Right lobe of liver (tissue), 6 donors: ENCODE data around the gene ASTN1. TPM values are rescaled to one million over a fixed set of nuclear protein-coding genes. Genes with fewer than 3 reads are reported as not detected.

ENCODE experiments used
- ATAC-seq, 4 donors: fragments of 200-7000 bp; cut with Tn5 transposase; one replicate each; pipeline ENCODE4 v1.9.1; 2020; ENCODE audit warnings: mild to moderate bottlenecking in 4 of 4, moderate library complexity in 4 of 4
- DNase-seq, 3 donors: peaks; one replicate each; pipeline ENCODE4 v3.0.0-alpha.2; 2020
- H3K27ac ChIP-seq, 3 donors: fragments of 200-600 bp; one replicate each; pipeline ENCODE4 v1.8.0; 2022
- H3K27me3 ChIP-seq, 2 donors: fragments of 200-600 bp; one replicate each; pipeline ENCODE4 v1.8.0; 2022
- H3K36me3 ChIP-seq, 4 donors: fragments of 200-600 bp; sonication (generic) in 1 of 4; one replicate each; pipeline versions ENCODE4 v1.5.1 to v1.8.0; 2017 to 2022; ENCODE audit warnings: control low read depth in 1 of 4
- H3K4me1 ChIP-seq, 4 donors: fragments of 200-600 bp; sonication (generic) in 1 of 4; one replicate each; pipeline versions ENCODE4 v1.5.1 to v1.8.0; 2017 to 2022; ENCODE audit warnings: control low read depth in 1 of 4
- H3K4me3 ChIP-seq, 3 donors: fragments of 200-600 bp; one replicate each; pipeline ENCODE4 v1.8.0; 2022
- H3K9me3 ChIP-seq, 4 donors: fragments of 200-600 bp; sonication (generic) in 1 of 4; one replicate each; pipeline versions ENCODE4 v1.5.1 to v1.8.0; 2017 to 2022; ENCODE audit warnings: control low read depth in 1 of 4
- POLR2A ChIP-seq: fragments of 450-650 bp; IDR thresholded peaks from one replicate; pipeline ENCODE4 v1.6.1; 2017; ENCODE audit warnings: antibody characterized with exemption, mild to moderate bottlenecking
- WGBS: methylation state at CpG from one replicate; pipeline ENCODE4 v1.1.6; 2018; ENCODE audit warnings: low coverage, low lambda C conversion rate; ENCODE audit not compliant: insufficient coverage; ENCODE audit errors: missing lambda C conversion rate; 5-methylcytosine and 5-hydroxymethylcytosine counted together
- intact Hi-C, 2 donors: fragments of 100-400 bp; cut with DNase I; formaldehyde crosslinking; loops; one replicate each; pipeline versions ENCODE4 v1.11.2 to v1.14.1; 2022
- long read RNA-seq: library from polyadenylated mRNA; unstranded; transcript quantifications from one replicate; pipeline ENCODE4 v2.0.0, GENCODE V29; 2019
- total RNA-seq, 6 experiments: library from RNA; depleted of rRNA in 2 of 6; stranded (reverse); fragments of >200 nt in 2 of 6; fragmentation: NEBNext Ultra II Directional in 3 of 6; extraction: Animal tissue kit (Norgen Biotek cat#: 25700) in 3 of 6; gene quantifications; one replicate each; pipeline versions ENCODE4 v1.1.0 to v1.2.4, GENCODE V29; 2016 to 2023
- TF ChIP-seq, protein P1 (sequence below), 4 donors: fragments of 200-600 bp in 3 of 4; fragments of 450-650 bp in 1 of 4; IDR thresholded peaks; one replicate each; pipeline versions ENCODE4 v1.5.1 to v1.8.0; 2016 to 2022; ENCODE audit warnings: antibody characterized with exemption in 4 of 4, mild to moderate bottlenecking in 2 of 4
- donor health status: DM: no; HTN: yes; CAD: no.
- donor health status: DM: no; HTN: no; CAD: no.
- donor health status: DM: no; HTN: no; CAD: no.
- donor health status: DM: no; HTN: yes; CAD: no.
- donor health status: DM: no; HTN: yes; CAD: no.

Gene ASTN1
- under 1 TPM; 0.06 to 0.78 (median 0.18) TPM for total RNA-seq
- long read RNA-seq = 0 reads

DNA sequence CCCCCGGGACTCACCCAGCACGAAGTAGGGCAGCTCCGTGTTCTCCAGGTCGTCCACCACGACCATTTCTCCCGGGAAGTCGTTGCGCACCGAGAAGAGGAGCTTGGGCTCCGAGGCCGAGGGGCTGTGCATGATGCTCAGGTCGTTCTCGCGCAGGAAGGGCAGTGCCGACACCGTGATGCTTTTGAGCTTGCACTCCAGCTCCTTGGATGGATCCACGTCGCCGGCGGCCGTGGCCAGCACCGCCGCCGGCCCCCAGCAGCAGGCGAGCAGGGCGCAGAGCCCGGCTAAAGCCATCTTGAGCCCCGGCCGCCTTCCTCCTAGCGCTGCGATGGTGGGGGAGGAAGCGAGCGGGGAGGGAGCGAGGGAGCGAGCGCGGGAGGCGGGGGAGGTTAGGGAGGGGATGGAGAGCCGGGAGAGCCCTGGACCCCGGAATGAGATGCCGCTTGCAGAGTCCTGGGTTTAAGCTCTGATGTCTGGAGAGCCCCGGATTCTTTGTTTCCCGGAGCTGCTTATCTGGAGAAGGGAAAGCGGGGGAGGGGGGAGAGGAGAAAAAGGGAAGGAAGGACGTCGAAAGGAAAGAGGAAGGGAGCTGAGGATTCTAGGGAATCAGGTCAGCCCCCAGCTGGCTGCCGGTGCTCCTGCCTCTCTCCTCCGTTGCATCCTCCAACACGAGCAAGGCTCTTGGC, at the start of gene ASTN1:
Gene ASTN1 (minus strand): TSS at position 333 of the 689 bp plus-strand sequence. CDS start 36 bp downstream, at position 297.
- ATAC-seq = no peak
- Histone ChIP-seq H3K36me3 (no peaks in the 10 kb centered on the region), H3K4me1 (no peaks in the 10 kb centered on the region), H3K9me3 (no peaks in the 10 kb centered on the region), H3K4me3 (peak within 1 kb of the TSS in 1 of 3 donors; percentile 4), H3K27me3 (peaks cover 0 to 21% of the 10 kb centered on the region in 2 donors), H3K27ac (no peak within 1 kb of the TSS)
- WGBS = 2% methylated on average over 29 of the region's 49 CpGs
- intact Hi-C loops = no loop called here
- no peak for TF ChIP-seq POLR2A
- TF ChIP-seq, protein P1, sequence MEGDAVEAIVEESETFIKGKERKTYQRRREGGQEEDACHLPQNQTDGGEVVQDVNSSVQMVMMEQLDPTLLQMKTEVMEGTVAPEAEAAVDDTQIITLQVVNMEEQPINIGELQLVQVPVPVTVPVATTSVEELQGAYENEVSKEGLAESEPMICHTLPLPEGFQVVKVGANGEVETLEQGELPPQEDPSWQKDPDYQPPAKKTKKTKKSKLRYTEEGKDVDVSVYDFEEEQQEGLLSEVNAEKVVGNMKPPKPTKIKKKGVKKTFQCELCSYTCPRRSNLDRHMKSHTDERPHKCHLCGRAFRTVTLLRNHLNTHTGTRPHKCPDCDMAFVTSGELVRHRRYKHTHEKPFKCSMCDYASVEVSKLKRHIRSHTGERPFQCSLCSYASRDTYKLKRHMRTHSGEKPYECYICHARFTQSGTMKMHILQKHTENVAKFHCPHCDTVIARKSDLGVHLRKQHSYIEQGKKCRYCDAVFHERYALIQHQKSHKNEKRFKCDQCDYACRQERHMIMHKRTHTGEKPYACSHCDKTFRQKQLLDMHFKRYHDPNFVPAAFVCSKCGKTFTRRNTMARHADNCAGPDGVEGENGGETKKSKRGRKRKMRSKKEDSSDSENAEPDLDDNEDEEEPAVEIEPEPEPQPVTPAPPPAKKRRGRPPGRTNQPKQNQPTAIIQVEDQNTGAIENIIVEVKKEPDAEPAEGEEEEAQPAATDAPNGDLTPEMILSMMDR (IDR thresholded peaks at IDR 0.05) = no peak
- DNase-seq = no peak

DNA sequence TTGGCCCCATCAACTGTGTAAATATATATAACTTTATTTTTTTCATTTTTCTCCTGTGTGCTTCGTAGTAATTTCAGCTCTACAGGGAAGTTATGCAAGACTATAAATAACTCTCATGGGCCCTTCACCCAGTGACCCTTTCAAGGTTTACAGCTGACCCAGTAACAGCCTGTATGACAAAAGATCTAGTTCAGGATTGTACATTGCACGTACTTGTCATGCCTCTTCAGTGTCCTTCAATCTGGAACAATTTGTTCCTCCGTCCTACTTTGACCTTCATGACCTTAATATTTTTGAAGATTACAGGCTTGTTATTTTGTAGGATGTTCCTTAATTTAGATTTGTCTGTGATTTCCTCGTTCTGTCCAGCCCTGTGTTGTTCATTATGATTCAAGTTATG, 46.7 kb upstream of the ASTN1 start:
- Histone ChIP-seq H3K27me3 (no peaks in the 10 kb centered on the region), H3K27ac (peak overlapping the region in 1 of 3 donors; percentile 66), H3K36me3 (no peaks in the 10 kb centered on the region), H3K4me3 (no peak overlapping the region), H3K4me1 (peaks cover 0 to 28% (median 0%) of the 10 kb centered on the region in 4 donors), H3K9me3 (no peaks in the 10 kb centered on the region)
- DNase-seq (no peak), ATAC-seq (peak; percentile 75 to 82 (median 82))
- intact Hi-C loops = no loop called here
- 11% methylated on average over 4 of the region's 4 CpGs for WGBS
- TF ChIP-seq, protein P1 (IDR thresholded peaks at IDR 0.05) = no peak
- TF ChIP-seq POLR2A = no peak

DNA sequence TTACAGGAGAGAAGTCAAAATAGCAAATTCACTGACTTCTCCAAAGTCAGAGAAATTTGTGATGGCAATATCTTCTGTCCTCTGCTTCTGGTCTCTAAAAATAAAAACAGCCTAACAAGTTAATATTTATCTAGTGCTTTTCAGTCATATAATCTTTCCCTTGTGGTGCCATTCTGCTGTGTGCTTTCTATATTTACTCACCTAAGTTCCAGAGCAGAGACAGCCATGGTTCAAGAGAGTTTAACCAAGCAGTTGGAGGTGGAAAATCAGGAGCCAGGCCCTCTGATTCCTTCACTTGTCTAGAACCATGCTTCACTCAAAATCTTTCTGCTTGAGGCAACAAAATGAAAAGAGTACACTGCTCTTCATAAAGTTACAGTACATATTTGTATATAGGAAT, 45.6 kb upstream of the ASTN1 start:
- no peaks in the 10 kb centered on the region for H3K9me3 ChIP-seq

DNA sequence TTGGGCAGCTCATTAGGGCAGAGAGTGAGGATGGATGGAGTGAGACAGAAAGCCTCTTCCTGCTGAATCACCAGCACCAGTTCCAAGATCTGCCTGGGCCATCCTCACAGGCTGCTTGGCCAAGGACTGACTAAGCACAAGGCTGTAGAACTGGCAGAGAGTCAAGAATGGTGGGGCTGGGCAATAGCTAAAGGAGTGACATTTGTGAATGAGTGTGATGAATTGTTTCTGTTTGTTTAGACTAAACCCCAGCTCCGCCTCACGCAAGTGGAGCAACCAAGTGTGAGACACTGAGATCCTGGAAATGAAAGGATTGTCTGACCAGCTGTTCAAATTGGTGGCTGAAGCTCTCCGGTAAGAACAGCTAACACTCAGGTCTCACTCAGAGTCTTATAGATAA, 44.8 kb upstream of the ASTN1 start:
- Histone ChIP-seq H3K36me3 (no peaks in the 10 kb centered on the region), H3K27me3 (no peaks in the 10 kb centered on the region), H3K4me1 (peaks cover 0 to 28% (median 0%) of the 10 kb centered on the region in 4 donors), H3K4me3 (peak overlapping the region in 1 of 3 donors; percentile 6), H3K9me3 (no peaks in the 10 kb centered on the region), H3K27ac (peak overlapping the region in 1 of 3 donors; percentile 66)
- intact Hi-C loops = no loop called here
- peak; percentile 52 to 71 (median 62) for ATAC-seq
- TF ChIP-seq, protein P1 (IDR thresholded peaks at IDR 0.05) = no peak
- no peak for TF ChIP-seq POLR2A
- WGBS = 62% methylated on average over 3 of the region's 3 CpGs
- DNase-seq = peak; percentile 42 to 64 (median 58)

More for the DNA sequence above, 45.6 kb upstream of the ASTN1 start:
- Histone ChIP-seq H3K4me3 (peak overlapping the region in 1 of 3 donors; percentile 6), H3K27me3 (no peaks in the 10 kb centered on the region), H3K36me3 (no peaks in the 10 kb centered on the region), H3K27ac (peak overlapping the region in 1 of 3 donors; percentile 66), H3K4me1 (peaks cover 0 to 28% (median 0%) of the 10 kb centered on the region in 4 donors)
- intact Hi-C loops = no loop called here
- TF ChIP-seq, protein P1 (IDR thresholded peaks at IDR 0.05) = no peak
- TF ChIP-seq POLR2A = no peak
- DNase-seq (no peak), ATAC-seq (peak; percentile 64 to 85 (median 77))
